SK-N-SH treated with all-trans-retinoic acid at 6 μM for 48 hours (cell line): ENCODE results near the gene OR10D3.

ENCODE experiments used
- ATAC-seq: fragments of 200-7000 bp; cut with Tn5 transposase; 3 replicates; pipeline ENCODE4 v1.9.1; 2020; ENCODE audit warnings: mild to moderate bottlenecking, moderate library complexity
- ARNTL ChIP-seq: fragments of 450-650 bp; formaldehyde crosslinking; IDR thresholded peaks from 2 replicates; pipeline ENCODE4 v1.5.0; 2020; ENCODE audit warnings: low read depth, mild to moderate bottlenecking, moderate library complexity, borderline replicate concordance
- BACH2 ChIP-seq: fragments of 250-450 bp; sonication (Bioruptor Pico); IDR thresholded peaks from 2 replicates; pipeline ENCODE4 v1.9.0; 2021; ENCODE audit warnings: mild to moderate bottlenecking, borderline replicate concordance
- CREB5 ChIP-seq: fragments of 250-450 bp; sonication (Bioruptor Pico); IDR thresholded peaks from 2 replicates; pipeline ENCODE4 v1.5.1; 2020; ENCODE audit warnings: low read depth, mild to moderate bottlenecking, moderate library complexity
- CSDC2 ChIP-seq: fragments of 250-450 bp; sonication (Bioruptor Pico); IDR thresholded peaks from 2 replicates; pipeline ENCODE4 v1.5.0; 2020; ENCODE audit warnings: mild to moderate bottlenecking, moderate library complexity
- CSRNP3 ChIP-seq: fragments of 250-450 bp; sonication (Bioruptor Pico); IDR thresholded peaks from 2 replicates; pipeline ENCODE4 v1.5.1; 2021; ENCODE audit warnings: mild to moderate bottlenecking, moderate library complexity
- ESRRG ChIP-seq: fragments of 250-450 bp; sonication (Bioruptor Pico); IDR thresholded peaks from 2 replicates; pipeline ENCODE4 v1.6.1; 2021; ENCODE audit warnings: mild to moderate bottlenecking
- GLIS3 ChIP-seq: fragments of 250-450 bp; sonication (Bioruptor Pico); IDR thresholded peaks from 2 replicates; pipeline ENCODE4 v1.5.0; 2020; ENCODE audit warnings: mild to moderate bottlenecking, moderate library complexity
- ISL1 ChIP-seq: fragments of 250-450 bp; sonication (Bioruptor Pico); IDR thresholded peaks from 2 replicates; pipeline ENCODE4 v2.1.2; 2022; ENCODE audit warnings: mild to moderate bottlenecking, moderate library complexity
- OSR1 ChIP-seq: fragments of 250-450 bp; sonication (Bioruptor Pico); IDR thresholded peaks from 2 replicates; pipeline ENCODE4 v1.8.0; 2022; ENCODE audit warnings: moderate library complexity, mild to moderate bottlenecking, inconsistent platforms
- POU6F1 ChIP-seq: fragments of 250-450 bp; sonication (Bioruptor Pico); IDR thresholded peaks from 2 replicates; pipeline ENCODE4 v1.8.0; 2021; ENCODE audit warnings: low read depth, mild to moderate bottlenecking, moderate library complexity, borderline replicate concordance
- PPARA ChIP-seq: fragments of 250-450 bp; sonication (Bioruptor Pico); IDR thresholded peaks from 2 replicates; pipeline ENCODE4 v1.5.0; 2020; ENCODE audit warnings: mild to moderate bottlenecking, borderline replicate concordance
- RARB ChIP-seq: fragments of 250-450 bp; sonication (Bioruptor Pico); IDR thresholded peaks from 2 replicates; pipeline ENCODE4 v1.8.0; 2021; ENCODE audit warnings: mild to moderate bottlenecking, moderate library complexity
- SNAI2 ChIP-seq: fragments of 250-450 bp; sonication (Bioruptor Pico); IDR thresholded peaks from 2 replicates; pipeline ENCODE4 v1.5.0; 2020; ENCODE audit warnings: mild to moderate bottlenecking, moderate library complexity
- TCF4 ChIP-seq: fragments of 250-450 bp; sonication (Bioruptor Pico); IDR thresholded peaks from 2 replicates; pipeline ENCODE4 v1.8.0; 2021; ENCODE audit warnings: mild to moderate bottlenecking, moderate library complexity, borderline replicate concordance
- TOX ChIP-seq: fragments of 250-450 bp; sonication (Bioruptor Pico); IDR thresholded peaks from 2 replicates; pipeline ENCODE4 v1.8.0; 2021; ENCODE audit warnings: mild to moderate bottlenecking, moderate library complexity, borderline replicate concordance
- ZC3H10 ChIP-seq: fragments of 250-450 bp; sonication (Bioruptor Pico); IDR thresholded peaks from 2 replicates; pipeline ENCODE4 v1.5.1; 2021; ENCODE audit warnings: mild to moderate bottlenecking, moderate library complexity
- ZFP3 ChIP-seq: fragments of 250-450 bp; sonication (Bioruptor Pico); IDR thresholded peaks from 2 replicates; pipeline ENCODE4 v1.5.0; 2020; ENCODE audit warnings: mild to moderate bottlenecking, moderate library complexity
- ZFP30 ChIP-seq: fragments of 450-650 bp; formaldehyde crosslinking; IDR thresholded peaks from 2 replicates; pipeline ENCODE4 v1.5.0; 2022; ENCODE audit warnings: mild to moderate bottlenecking, moderate library complexity
- ZNF565 ChIP-seq: fragments of 450-650 bp; formaldehyde crosslinking; conservative IDR thresholded peaks from 2 replicates; pipeline ENCODE4 v1.5.0; 2020; ENCODE audit warnings: low read depth, mild to moderate bottlenecking, moderate library complexity
- ZNF70 ChIP-seq: fragments of 450-650 bp; formaldehyde crosslinking; IDR thresholded peaks from 2 replicates; pipeline ENCODE4 v1.5.0; 2020; ENCODE audit warnings: mild to moderate bottlenecking, moderate library complexity
- ZNF8 ChIP-seq: fragments of 450-650 bp; formaldehyde crosslinking; IDR thresholded peaks from 2 replicates; pipeline ENCODE4 v1.5.0; 2020; ENCODE audit warnings: mild to moderate bottlenecking, moderate library complexity
- TF ChIP-seq, protein P1 (sequence below): fragments of 250-450 bp; sonication (Bioruptor Pico); IDR thresholded peaks from 2 replicates; pipeline ENCODE4 v1.5.0; 2020; ENCODE audit warnings: mild to moderate bottlenecking, moderate library complexity

OR10D3 gene

DNA sequence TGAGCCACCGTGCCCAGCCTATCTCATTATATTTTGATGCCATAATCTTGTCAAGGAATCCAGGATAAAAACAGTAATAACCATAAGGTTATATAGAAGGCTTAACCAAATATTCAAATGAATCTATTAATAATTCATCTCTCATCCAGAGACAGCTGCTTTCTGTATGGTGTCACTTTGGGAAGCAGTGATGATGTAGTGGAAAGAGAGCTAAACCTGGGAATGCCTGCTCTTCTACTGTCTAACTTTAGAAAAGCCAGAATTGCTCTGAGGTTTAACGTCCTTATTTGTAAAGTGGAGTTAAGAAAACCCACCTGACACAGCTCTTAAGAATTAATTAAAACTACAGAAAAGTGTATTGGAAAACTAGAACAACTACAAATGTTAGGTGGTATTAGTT is 29.3 kb upstream of the OR10D3 start:
- TF ChIP-seq GLIS3 (CRISPR knock-in tag), result no peak
- TF ChIP-seq SNAI2 (CRISPR knock-in tag), result no peak
- TF ChIP-seq RARB, result no peak
- no peak for TF ChIP-seq CSRNP3 (CRISPR knock-in tag)
- ATAC-seq, result no peak

GRCh38 chr11:124159481-124159880 is 23.7 kb upstream of the OR10D3 start:
- no peak for ATAC-seq
- TF ChIP-seq CSDC2 (CRISPR knock-in tag), result no peak
- TF ChIP-seq TCF4 (CRISPR knock-in tag), result no peak
- TF ChIP-seq OSR1 (CRISPR knock-in tag), result no peak
- TF ChIP-seq RARB, result no peak
- TF ChIP-seq ZFP3, result no peak
- no peak for TF ChIP-seq SNAI2 (CRISPR knock-in tag)
- TF ChIP-seq PPARA (CRISPR knock-in tag), result no peak
- no peak for TF ChIP-seq POU6F1 (CRISPR knock-in tag)
- no peak for TF ChIP-seq BACH2 (CRISPR knock-in tag)
- TF ChIP-seq ZNF70 (CRISPR knock-in tag), result no peak
- TF ChIP-seq ZC3H10 (CRISPR knock-in tag), result no peak
- TF ChIP-seq ESRRG (CRISPR knock-in tag), result no peak
- no peak for TF ChIP-seq ISL1
- TF ChIP-seq, protein P1, sequence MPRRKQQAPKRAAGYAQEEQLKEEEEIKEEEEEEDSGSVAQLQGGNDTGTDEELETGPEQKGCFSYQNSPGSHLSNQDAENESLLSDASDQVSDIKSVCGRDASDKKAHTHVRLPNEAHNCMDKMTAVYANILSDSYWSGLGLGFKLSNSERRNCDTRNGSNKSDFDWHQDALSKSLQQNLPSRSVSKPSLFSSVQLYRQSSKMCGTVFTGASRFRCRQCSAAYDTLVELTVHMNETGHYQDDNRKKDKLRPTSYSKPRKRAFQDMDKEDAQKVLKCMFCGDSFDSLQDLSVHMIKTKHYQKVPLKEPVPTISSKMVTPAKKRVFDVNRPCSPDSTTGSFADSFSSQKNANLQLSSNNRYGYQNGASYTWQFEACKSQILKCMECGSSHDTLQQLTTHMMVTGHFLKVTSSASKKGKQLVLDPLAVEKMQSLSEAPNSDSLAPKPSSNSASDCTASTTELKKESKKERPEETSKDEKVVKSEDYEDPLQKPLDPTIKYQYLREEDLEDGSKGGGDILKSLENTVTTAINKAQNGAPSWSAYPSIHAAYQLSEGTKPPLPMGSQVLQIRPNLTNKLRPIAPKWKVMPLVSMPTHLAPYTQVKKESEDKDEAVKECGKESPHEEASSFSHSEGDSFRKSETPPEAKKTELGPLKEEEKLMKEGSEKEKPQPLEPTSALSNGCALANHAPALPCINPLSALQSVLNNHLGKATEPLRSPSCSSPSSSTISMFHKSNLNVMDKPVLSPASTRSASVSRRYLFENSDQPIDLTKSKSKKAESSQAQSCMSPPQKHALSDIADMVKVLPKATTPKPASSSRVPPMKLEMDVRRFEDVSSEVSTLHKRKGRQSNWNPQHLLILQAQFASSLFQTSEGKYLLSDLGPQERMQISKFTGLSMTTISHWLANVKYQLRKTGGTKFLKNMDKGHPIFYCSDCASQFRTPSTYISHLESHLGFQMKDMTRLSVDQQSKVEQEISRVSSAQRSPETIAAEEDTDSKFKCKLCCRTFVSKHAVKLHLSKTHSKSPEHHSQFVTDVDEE, result no peak
- TF ChIP-seq TOX (CRISPR knock-in tag), result no peak
- TF ChIP-seq CSRNP3 (CRISPR knock-in tag), result no peak
- TF ChIP-seq ARNTL (CRISPR knock-in tag), result no peak
- no peak for TF ChIP-seq ZNF565 (CRISPR knock-in tag)
- TF ChIP-seq ZFP30 (CRISPR knock-in tag), result no peak
- no peak for TF ChIP-seq ZNF8

GRCh38 chr11:124160986-124161385 is 22.2 kb upstream of the OR10D3 start:
- ATAC-seq, result no peak
- no peak for TF ChIP-seq CREB5 (CRISPR knock-in tag)
- TF ChIP-seq ZNF70 (CRISPR knock-in tag), result no peak
- no peak for TF ChIP-seq ISL1
- no peak for TF ChIP-seq ZNF565 (CRISPR knock-in tag)
- TF ChIP-seq TCF4 (CRISPR knock-in tag), result no peak
- TF ChIP-seq CSRNP3 (CRISPR knock-in tag), result no peak
- TF ChIP-seq ZC3H10 (CRISPR knock-in tag), result no peak
- no peak for TF ChIP-seq GLIS3 (CRISPR knock-in tag)
- no peak for TF ChIP-seq ZNF8
- TF ChIP-seq ARNTL (CRISPR knock-in tag), result no peak
- TF ChIP-seq ZFP30 (CRISPR knock-in tag), result no peak
- no peak for TF ChIP-seq RARB
- no peak for TF ChIP-seq ESRRG (CRISPR knock-in tag)
- TF ChIP-seq OSR1 (CRISPR knock-in tag), result no peak
- TF ChIP-seq ZFP3, result no peak
- TF ChIP-seq BACH2 (CRISPR knock-in tag), result no peak
- no peak for TF ChIP-seq POU6F1 (CRISPR knock-in tag)
